ENCODE results near the gene TCHP.
"Not testable (repeated sequence)": the region's sequence is repeated elsewhere in the genome, so short reads cannot be mapped to it uniquely, and the experiment has no call there.

TCHP gene

GRCh38 chr12:109905301-109905700 is 5.2 kb downstream of the TCHP start:
- DNase-seq = no peak

DNA sequence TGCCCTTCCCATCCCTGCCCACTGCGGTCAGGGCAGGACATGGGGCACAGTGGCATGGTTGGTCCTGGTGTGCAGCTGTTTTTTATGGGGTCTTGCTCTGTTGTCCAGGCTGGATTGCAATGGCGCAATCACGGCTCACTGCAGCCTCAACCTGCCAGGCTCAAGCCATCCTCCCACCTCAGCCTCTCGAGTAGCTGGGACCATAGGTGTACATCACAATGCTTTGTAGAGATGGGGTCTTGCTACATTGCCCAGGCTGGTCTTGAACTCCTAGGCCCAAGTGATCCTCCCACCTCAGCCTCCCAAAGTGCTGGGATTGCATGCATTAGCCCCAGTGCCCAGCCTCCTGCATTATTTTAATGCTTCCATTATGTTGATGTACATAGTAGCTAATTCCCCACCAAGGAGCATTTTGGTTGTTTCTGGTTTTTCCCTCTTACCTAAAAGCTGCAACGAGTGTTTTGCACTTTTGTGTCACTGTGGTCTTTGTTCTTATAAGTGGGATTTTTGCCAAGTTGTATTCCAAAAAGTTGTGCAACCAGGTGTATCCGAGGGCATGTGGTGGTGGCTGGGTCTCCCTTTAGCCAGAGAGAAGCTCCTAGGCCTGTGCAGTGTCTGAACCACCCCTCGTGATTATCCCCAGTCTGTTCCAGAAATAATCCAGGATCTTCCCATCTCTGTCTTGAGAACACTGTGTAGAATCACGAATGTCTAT is 10.3 kb downstream of the TCHP start:
- no peak for DNase-seq

DNA sequence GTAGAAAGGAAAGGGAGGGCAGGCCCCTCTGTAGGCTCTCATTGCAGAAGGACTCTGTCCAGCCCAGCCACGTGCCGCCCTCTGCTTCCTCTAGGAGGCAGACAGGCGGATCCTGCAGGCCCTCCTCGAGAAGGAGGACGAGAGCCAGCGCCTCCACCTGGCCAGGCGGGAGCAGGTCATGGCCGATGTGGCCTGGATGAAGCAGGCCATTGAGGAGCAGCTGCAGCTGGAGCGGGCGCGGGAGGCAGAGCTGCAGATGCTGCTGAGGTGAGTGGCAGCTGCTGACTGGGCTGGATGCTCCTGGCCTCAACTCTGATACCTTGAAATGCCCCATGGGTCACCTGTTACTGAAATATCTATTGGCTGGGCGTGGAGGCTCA is 10.9 kb downstream of the TCHP start:
- DNase-seq = no peak

DNA sequence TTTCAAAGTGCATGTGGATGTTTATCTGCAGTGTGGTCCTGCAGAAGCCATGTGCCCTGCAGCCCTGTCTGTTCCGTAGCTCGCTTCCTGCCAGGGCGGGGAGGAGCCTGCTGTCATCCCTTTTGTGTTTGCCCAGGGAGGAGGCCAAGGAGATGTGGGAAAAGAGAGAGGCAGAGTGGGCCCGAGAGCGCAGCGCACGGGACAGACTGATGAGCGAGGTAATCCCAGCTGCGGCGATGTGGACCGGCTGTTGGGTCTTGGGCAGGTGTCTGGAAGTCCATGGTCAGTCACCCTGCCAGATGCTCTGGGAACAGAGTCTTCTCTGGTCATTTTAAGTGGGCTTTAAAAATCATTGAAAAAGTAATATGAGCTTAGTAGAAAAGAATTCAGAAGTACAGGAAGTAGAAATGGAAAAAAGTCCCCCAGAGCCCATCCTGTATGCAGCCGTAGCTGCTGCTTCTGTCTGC is 12.8 kb downstream of the TCHP start:
- DNase-seq = no peak

- DNase-seq = no peak
Measured at GRCh38 chr12:109914461-109914860, 14.4 kb downstream of the TCHP start.

- no peak for DNase-seq
Measured at GRCh38 chr12:109915171-109916040, 15.3 kb downstream of the TCHP start.

GRCh38 chr12:109916045-109916444 is 16.0 kb downstream of the TCHP start:
- no peak for DNase-seq

GRCh38 chr12:109919456-109919855 is 19.4 kb downstream of the TCHP start:
- DNase-seq = no peak

DNA sequence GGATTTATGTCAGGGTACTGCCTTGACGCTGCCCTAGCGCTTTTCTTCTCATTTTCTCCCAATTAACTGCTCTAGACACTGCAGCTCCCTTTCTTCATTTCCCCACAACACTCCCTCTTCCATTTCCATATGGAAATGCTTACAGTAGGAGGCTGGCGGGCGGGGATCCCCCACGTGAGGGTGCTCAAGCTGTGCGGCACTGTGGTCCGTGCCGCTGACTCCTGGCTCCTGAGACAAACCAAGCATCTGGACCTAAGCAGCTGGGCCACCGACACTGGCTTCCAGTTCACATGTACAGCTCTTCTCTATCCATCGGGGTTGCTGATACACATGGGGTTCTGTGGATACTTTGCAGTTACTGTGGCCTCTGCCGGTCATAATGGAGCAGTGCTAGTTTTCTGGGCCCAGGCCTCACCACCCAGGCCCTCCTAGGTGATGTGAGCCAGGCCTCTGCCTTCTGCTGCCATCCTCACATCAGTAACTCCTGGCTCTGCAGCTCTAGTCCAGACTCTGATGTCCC is 20.2 kb downstream of the TCHP start:
- no peak for DNase-seq

- no peak for DNase-seq
Measured at GRCh38 chr12:109921982-109922381, 21.9 kb downstream of the TCHP start.

- no peak for DNase-seq
Measured at GRCh38 chr12:109923038-109923437, 23.0 kb downstream of the TCHP start.

GRCh38 chr12:109923481-109924245 is 23.6 kb downstream of the TCHP start:
- no peak for DNase-seq

DNA sequence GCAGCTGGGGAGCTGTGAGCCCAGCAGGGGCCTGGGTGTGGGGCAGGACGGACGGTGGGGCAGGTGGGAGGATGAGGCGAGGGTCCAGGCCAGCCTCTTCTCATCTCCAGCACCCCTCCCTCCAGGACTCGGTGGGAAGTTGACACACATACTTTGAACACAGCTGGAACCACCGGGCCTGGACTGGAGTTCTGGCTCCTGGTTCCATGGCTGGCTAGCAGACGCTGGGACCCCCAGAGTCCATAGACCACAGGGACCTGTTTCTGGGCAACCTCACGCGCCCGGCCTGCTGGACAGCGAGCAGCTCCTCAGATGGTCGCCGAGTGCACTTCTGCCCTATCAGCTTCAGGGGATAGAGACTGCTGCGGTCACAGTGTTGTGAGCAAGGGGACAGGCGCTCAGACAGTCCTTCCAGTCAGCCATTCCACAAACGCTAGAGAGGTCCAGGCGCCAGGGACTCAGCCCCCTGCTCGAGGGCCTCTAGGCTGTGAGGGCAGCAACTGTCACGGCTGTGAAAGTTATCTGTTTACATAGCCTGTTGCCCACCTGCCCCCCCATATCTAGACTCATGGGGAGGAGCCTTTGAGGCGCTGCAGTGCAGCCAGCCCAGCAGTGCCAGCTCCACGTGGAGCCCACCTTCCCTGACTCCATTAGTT is 25.2 kb downstream of the TCHP start:
- no peak for DNase-seq

GRCh38 chr12:109926016-109926415 is 25.9 kb downstream of the TCHP start:
- no peak for DNase-seq

GRCh38 chr12:109926488-109927210 is 26.6 kb downstream of the TCHP start:
- no peak for DNase-seq

GRCh38 chr12:109927622-109928021 is 27.5 kb downstream of the TCHP start:
- DNase-seq = peak in 1 of 56 donors; percentile 14

GRCh38 chr12:109928058-109928656 is 28.1 kb downstream of the TCHP start:
- DNase-seq = no peak

DNA sequence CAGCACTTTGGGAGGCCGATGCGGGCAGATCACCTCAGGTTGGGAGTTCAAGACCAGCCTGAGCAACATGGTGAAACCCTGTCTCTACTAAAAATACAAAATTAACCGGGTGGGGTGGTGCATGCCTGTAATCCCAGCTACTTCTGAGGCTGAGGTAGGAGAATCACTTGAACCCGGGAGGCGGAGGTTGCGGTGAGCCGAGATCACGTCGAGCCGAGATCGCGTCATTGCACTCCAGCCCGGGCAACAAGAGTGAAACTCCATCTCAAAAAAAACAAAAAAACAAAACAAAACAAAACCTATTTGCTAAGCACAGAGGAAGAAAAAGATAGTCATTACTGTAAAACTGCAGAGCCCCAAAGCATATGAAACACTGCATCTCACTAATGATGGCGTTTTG is 29.3 kb downstream of the TCHP start:
- not testable (repeated sequence) for DNase-seq

GRCh38 chr12:109930028-109930800 is 30.1 kb downstream of the TCHP start:
- peak in 1 of 56 donors; percentile 14 for DNase-seq
